Measurements from ENCODE around the gene CORIN. TPM values are rescaled to one million over a fixed set of nuclear protein-coding genes. Genes with fewer than 3 reads are reported as not detected.

CORIN gene
- total RNA-seq, 6 experiments from 2014 or later, result 0.12 to 0.44 (median 0.16) TPM; not detected in 1

DNA sequence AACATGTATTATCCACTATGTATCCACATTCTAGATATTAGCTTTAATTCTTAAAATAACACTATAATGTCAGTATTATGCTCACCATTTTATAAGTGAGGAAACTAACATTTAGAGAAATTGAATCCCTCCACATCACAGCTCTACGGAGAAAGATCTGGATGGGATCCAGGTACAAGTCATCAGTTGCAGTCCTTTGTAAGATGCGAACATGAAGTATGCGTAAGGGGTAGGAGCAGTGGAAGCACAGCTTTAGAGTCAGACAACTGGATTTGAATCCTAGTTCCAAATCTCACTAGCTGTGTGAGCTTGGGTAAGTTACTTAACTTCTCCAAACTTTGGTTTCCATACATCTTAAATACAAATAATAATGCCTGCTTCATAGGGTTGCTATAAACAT, 190.3 kb downstream of the CORIN start:
- Histone ChIP-seq H3K36me3 (no peaks in the 10 kb centered on the region), H3K27ac (no peak overlapping the region), H3K4me1 (no peaks in the 10 kb centered on the region), H3K9me3 (no peaks in the 10 kb centered on the region), H3K27me3 (no peaks in the 10 kb centered on the region), H3K4me3 (no peak overlapping the region)
- ATAC-seq (no peak), DNase-seq (no peak)
- intact Hi-C loops (cut with DNase I), result no loop called here
- TF ChIP-seq, protein P1, sequence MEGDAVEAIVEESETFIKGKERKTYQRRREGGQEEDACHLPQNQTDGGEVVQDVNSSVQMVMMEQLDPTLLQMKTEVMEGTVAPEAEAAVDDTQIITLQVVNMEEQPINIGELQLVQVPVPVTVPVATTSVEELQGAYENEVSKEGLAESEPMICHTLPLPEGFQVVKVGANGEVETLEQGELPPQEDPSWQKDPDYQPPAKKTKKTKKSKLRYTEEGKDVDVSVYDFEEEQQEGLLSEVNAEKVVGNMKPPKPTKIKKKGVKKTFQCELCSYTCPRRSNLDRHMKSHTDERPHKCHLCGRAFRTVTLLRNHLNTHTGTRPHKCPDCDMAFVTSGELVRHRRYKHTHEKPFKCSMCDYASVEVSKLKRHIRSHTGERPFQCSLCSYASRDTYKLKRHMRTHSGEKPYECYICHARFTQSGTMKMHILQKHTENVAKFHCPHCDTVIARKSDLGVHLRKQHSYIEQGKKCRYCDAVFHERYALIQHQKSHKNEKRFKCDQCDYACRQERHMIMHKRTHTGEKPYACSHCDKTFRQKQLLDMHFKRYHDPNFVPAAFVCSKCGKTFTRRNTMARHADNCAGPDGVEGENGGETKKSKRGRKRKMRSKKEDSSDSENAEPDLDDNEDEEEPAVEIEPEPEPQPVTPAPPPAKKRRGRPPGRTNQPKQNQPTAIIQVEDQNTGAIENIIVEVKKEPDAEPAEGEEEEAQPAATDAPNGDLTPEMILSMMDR (IDR thresholded peaks at IDR 0.05), result no peak
- no peak for TF ChIP-seq POLR2A (IDR thresholded peaks at IDR 0.05)
- WGBS (ENCODE audit: insufficient coverage, low coverage, low lambda C conversion rate, missing lambda C conversion rate), result 97% methylated on average over 3 of the region's 3 CpGs

DNA sequence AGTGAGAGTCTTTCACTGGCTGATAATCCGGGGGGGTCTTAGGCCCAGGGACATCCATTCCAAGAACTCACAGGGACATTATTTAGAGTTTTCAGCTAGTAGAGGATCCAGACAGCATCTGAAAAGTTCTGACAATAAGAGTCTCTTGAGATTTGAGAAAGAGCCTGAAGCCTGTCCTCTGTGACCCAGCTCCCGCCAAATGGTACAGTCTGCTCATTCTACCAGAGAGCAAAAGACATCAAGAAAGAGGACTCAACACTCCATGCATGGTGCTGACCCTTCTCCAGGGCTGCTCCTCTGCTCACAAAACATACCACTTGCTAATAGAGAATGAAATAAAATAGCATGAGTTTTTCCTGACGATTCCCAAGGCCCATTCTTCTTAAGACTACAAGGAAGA, 190.8 kb downstream of the CORIN start:
- WGBS (ENCODE audit: insufficient coverage, low coverage, low lambda C conversion rate, missing lambda C conversion rate), result 71% methylated on average over 3 of the region's 3 CpGs
- no peaks in the 10 kb centered on the region for H3K27me3 ChIP-seq
- no peaks in the 10 kb centered on the region for H3K4me1 ChIP-seq
- no peaks in the 10 kb centered on the region for H3K36me3 ChIP-seq
- intact Hi-C loops (cut with DNase I), result no loop called here
- no peak overlapping the region for H3K4me3 ChIP-seq
- no peak for DNase-seq
- H3K27ac ChIP-seq, result no peak overlapping the region
- TF ChIP-seq, protein P1 (IDR thresholded peaks at IDR 0.05), result no peak
- no peak for TF ChIP-seq POLR2A (IDR thresholded peaks at IDR 0.05)
- H3K9me3 ChIP-seq, result no peaks in the 10 kb centered on the region
- no peak for ATAC-seq

DNA sequence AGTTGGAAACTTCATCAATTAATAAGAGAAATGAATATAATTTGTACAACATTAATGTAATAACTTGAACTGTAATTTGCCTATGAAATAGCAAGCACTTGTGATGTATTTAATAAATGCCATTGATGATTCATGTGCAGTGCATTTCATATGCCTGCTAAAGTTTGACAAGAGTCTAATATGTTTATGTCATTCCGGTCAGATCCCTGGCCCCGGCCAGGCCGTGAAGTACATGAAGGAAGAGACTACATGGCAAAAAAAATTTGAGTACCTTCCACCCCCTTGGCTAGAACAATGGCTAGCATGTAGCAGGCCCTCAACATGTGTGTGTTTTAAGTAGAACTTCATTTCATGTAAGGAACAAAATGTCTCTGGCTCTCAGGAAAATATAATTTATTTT, 191.5 kb downstream of the CORIN start:
- intact Hi-C loops (cut with DNase I), result no loop called here
- 75% methylated on average over 3 of the region's 3 CpGs for WGBS (ENCODE audit: insufficient coverage, low coverage, low lambda C conversion rate, missing lambda C conversion rate)
- ATAC-seq (no peak), DNase-seq (no peak)
- Histone ChIP-seq H3K27me3 (no peaks in the 10 kb centered on the region), H3K36me3 (no peaks in the 10 kb centered on the region), H3K4me1 (no peaks in the 10 kb centered on the region), H3K9me3 (no peaks in the 10 kb centered on the region), H3K4me3 (no peak overlapping the region), H3K27ac (no peak overlapping the region)
- TF ChIP-seq POLR2A (IDR thresholded peaks at IDR 0.05), result no peak

DNA sequence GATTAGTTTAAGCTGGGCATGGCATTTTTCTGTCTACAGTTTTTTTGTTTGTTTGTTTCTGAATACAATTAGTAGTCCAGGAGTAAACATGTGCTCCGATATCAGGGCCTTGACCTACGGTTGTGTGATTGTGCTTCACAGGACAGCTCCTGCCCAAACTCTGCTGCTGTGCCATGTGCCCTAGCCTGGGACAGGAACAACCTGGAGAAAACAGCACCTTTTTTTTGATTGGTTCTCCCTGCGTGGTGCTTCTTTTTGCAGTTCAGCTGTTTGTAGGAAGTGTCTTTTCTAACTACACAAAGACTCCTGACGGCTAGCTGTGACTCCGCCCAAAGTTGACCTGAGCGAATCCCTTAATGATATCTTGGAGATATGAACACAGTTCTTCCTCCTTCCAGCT, 194.0 kb downstream of the CORIN start:
- WGBS (ENCODE audit: insufficient coverage, low coverage, low lambda C conversion rate, missing lambda C conversion rate), result 63% methylated on average over 5 of the region's 6 CpGs
- no peaks in the 10 kb centered on the region for H3K9me3 ChIP-seq
- H3K27ac ChIP-seq, result no peak overlapping the region
- no peak overlapping the region for H3K4me3 ChIP-seq
- no peaks in the 10 kb centered on the region for H3K27me3 ChIP-seq
- ATAC-seq (no peak), DNase-seq (no peak)
- no peaks in the 10 kb centered on the region for H3K36me3 ChIP-seq
- intact Hi-C loops (cut with DNase I), result no loop called here
- TF ChIP-seq, protein P1 (IDR thresholded peaks at IDR 0.05), result no peak
- TF ChIP-seq POLR2A (IDR thresholded peaks at IDR 0.05), result no peak
- H3K4me1 ChIP-seq, result no peaks in the 10 kb centered on the region

- Histone ChIP-seq H3K4me3 (no peak overlapping the region), H3K36me3 (no peaks in the 10 kb centered on the region), H3K4me1 (no peaks in the 10 kb centered on the region), H3K9me3 (no peaks in the 10 kb centered on the region), H3K27me3 (no peaks in the 10 kb centered on the region), H3K27ac (no peak overlapping the region)
- WGBS (ENCODE audit: insufficient coverage, low coverage, low lambda C conversion rate, missing lambda C conversion rate), result 76% methylated on average over 7 of the region's 7 CpGs
- TF ChIP-seq, protein P1 (IDR thresholded peaks at IDR 0.05), result no peak
- TF ChIP-seq POLR2A (IDR thresholded peaks at IDR 0.05), result no peak
- intact Hi-C loops (cut with DNase I), result no loop called here
- ATAC-seq (no peak), DNase-seq (no peak)
Measured at GRCh38 chr4:47642985-47643760, 194.7 kb downstream of the CORIN start.
